NOMO-1 (cell line): Measurements from ENCODE around the gene ZNF385B.
"Not testable (repeated sequence)": the region's sequence is repeated elsewhere in the genome, so short reads cannot be mapped to it uniquely, and the experiment has no call there.

Source experiments
- DNase-seq, 2 experiments: peaks; one replicate each; lab custom pipeline; 2025; ENCODE audit not compliant: unreplicated experiment in 2 of 2; lab: John Stamatoyannopoulos, UW

ZNF385B gene

GRCh38 chr2:179805001-179805400 is 56.4 kb downstream of the ZNF385B start:
- no peak for DNase-seq

GRCh38 chr2:179804206-179804605 is 57.2 kb downstream of the ZNF385B start:
- no peak for DNase-seq

GRCh38 chr2:179802051-179802882 is 59.1 kb downstream of the ZNF385B start:
- DNase-seq: no peak

GRCh38 chr2:179800776-179801175 is 60.6 kb downstream of the ZNF385B start:
- no peak for DNase-seq

GRCh38 chr2:179796213-179797007 is 65.0 kb downstream of the ZNF385B start:
- no peak for DNase-seq

GRCh38 chr2:179793902-179794301 is 67.5 kb downstream of the ZNF385B start:
- no peak for DNase-seq

GRCh38 chr2:179793238-179793637 is 68.2 kb downstream of the ZNF385B start:
- DNase-seq: no peak

- DNase-seq: no peak
Observed at GRCh38 chr2:179790235-179791217, 70.9 kb downstream of the ZNF385B start.

GRCh38 chr2:179788104-179788503 is 73.3 kb downstream of the ZNF385B start:
- no peak for DNase-seq

GRCh38 chr2:179787601-179788000 is 73.8 kb downstream of the ZNF385B start:
- DNase-seq: no peak

- DNase-seq: no peak
Observed at GRCh38 chr2:179785902-179786301, 75.5 kb downstream of the ZNF385B start.

- not testable (repeated sequence) for DNase-seq
Observed at GRCh38 chr2:179782346-179782745, 79.1 kb downstream of the ZNF385B start.

- DNase-seq: no peak
Observed at GRCh38 chr2:179773986-179774385, 87.4 kb downstream of the ZNF385B start.

GRCh38 chr2:179772346-179772745 is 89.1 kb downstream of the ZNF385B start:
- DNase-seq: no peak

- no peak for DNase-seq
Observed at GRCh38 chr2:179771791-179772190, 89.6 kb downstream of the ZNF385B start.

- DNase-seq: no peak
Observed at GRCh38 chr2:179770029-179770428, 91.4 kb downstream of the ZNF385B start.

GRCh38 chr2:179769323-179769722 is 92.1 kb downstream of the ZNF385B start:
- no peak for DNase-seq

- no peak for DNase-seq
Observed at GRCh38 chr2:179768765-179769164, 92.6 kb downstream of the ZNF385B start.

- DNase-seq: no peak
Observed at GRCh38 chr2:179765666-179766065, 95.7 kb downstream of the ZNF385B start.

- no peak for DNase-seq
Observed at GRCh38 chr2:179764710-179765109, 96.7 kb downstream of the ZNF385B start.

- DNase-seq: no peak
Observed at GRCh38 chr2:179758636-179759035, 102.8 kb downstream of the ZNF385B start.
